HEK293 (cell line): ENCODE measurements around the gene RPS17.

Experiments
- CTCF ChIA-PET: fragments of 350-600 bp; formaldehyde crosslinking; extraction: SDS; loops from one replicate; lab custom pipeline; 2021; ENCODE audit warnings: antibody characterized with exemption; lab: Yijun Ruan, JAX
- POLR2A ChIA-PET: fragments of 300-600 bp; formaldehyde crosslinking; extraction: SDS; loops from one replicate; lab custom pipeline; 2020; ENCODE audit warnings: antibody characterized with exemption, inconsistent platforms; lab: Yijun Ruan, JAX
- H3K27ac ChIP-seq: fragments of 200-500 bp; sonication (Bioruptor generic); 2 replicates; pipeline ENCODE4 v1.5.1; 2014; ENCODE audit warnings: low read depth, low read length, control low read depth, inconsistent platforms; ENCODE audit errors: extremely low read depth
- H3K36me3 ChIP-seq, 2 experiments: fragments of 200-500 bp in 1 of 2; sonication (Bioruptor generic) in 1 of 2; 1 replicate in 1 of 2; 2 replicates in 1 of 2; pipeline ENCODE4 v1.5.1; 2014 to 2017; ENCODE audit warnings: inconsistent platforms in 2 of 2, low read length in 2 of 2; ENCODE audit not compliant: control insufficient read depth in 2 of 2, insufficient read depth in 1 of 2
- H3K4me1 ChIP-seq: fragments of 200-500 bp; sonication (Bioruptor generic); 2 replicates; pipeline ENCODE4 v1.5.1; 2014; ENCODE audit warnings: mild to moderate bottlenecking, low read length, inconsistent platforms; ENCODE audit not compliant: control insufficient read depth, insufficient read depth
- H3K4me3 ChIP-seq: 2 replicates; pipeline ENCODE4 v1.5.1; 2011; ENCODE audit warnings: low read depth, mild to moderate bottlenecking, control low read depth, low read length, moderate library complexity
- H3K9me3 ChIP-seq: fragments of 200-500 bp; sonication (Bioruptor generic); 2 replicates; pipeline ENCODE4 v1.5.1; 2014; ENCODE audit warnings: low read depth, low read length, inconsistent platforms; ENCODE audit not compliant: control insufficient read depth, insufficient read depth
- EGR2 ChIP-seq: fragments of 450-650 bp; formaldehyde crosslinking; IDR thresholded peaks from 2 replicates; pipeline ENCODE4 v1.5.1; 2016; ENCODE audit warnings: low read depth, missing biosample characterization, missing genetic modification characterization
- ZBTB21 ChIP-seq: fragments of 450-650 bp; formaldehyde crosslinking; IDR thresholded peaks from 2 replicates; pipeline ENCODE4 v1.5.1; 2017; ENCODE audit warnings: missing biosample characterization, missing genetic modification characterization
- ZBTB7A ChIP-seq: fragments of 450-650 bp; formaldehyde crosslinking; IDR thresholded peaks from 2 replicates; pipeline ENCODE4 v1.5.1; 2016; ENCODE audit warnings: low read depth, missing biosample characterization, missing genetic modification characterization
- ZFHX2 ChIP-seq: fragments of 450-650 bp; formaldehyde crosslinking; conservative IDR thresholded peaks from 2 replicates; pipeline ENCODE4 v1.5.1; 2016; ENCODE audit warnings: missing biosample characterization, missing genetic modification characterization
- ZNF16 ChIP-seq: fragments of 450-650 bp; formaldehyde crosslinking; IDR thresholded peaks from 2 replicates; pipeline ENCODE4 v1.5.1; 2016; ENCODE audit warnings: low read depth, missing biosample characterization, missing genetic modification characterization
- ZNF202 ChIP-seq: fragments of 450-650 bp; formaldehyde crosslinking; IDR thresholded peaks from 2 replicates; pipeline ENCODE4 v1.5.1; 2016; ENCODE audit warnings: missing biosample characterization, missing genetic modification characterization, borderline replicate concordance
- ZNF221 ChIP-seq: fragments of 450-650 bp; formaldehyde crosslinking; IDR thresholded peaks from 2 replicates; pipeline ENCODE4 v1.5.1; 2017; ENCODE audit warnings: missing biosample characterization, missing genetic modification characterization, borderline replicate concordance
- ZNF341 ChIP-seq: fragments of 450-650 bp; formaldehyde crosslinking; IDR thresholded peaks from 2 replicates; pipeline ENCODE4; 2016; ENCODE audit warnings: low read depth, missing biosample characterization, missing genetic modification characterization
- ZNF350 ChIP-seq: fragments of 450-650 bp; formaldehyde crosslinking; IDR thresholded peaks from 2 replicates; pipeline ENCODE4 v1.5.0; 2017; ENCODE audit warnings: missing biosample characterization, mild to moderate bottlenecking, missing genetic modification characterization
- ZNF555 ChIP-seq: fragments of 450-650 bp; formaldehyde crosslinking; conservative IDR thresholded peaks from 2 replicates; pipeline ENCODE4 v1.5.1; 2017; ENCODE audit warnings: missing biosample characterization, mild to moderate bottlenecking, missing genetic modification characterization, inconsistent platforms
- ZNF596 ChIP-seq: fragments of 450-650 bp; IDR thresholded peaks from 2 replicates; pipeline ENCODE4 v1.5.0; 2018; ENCODE audit warnings: missing biosample characterization, mild to moderate bottlenecking, missing genetic modification characterization, moderate library complexity
- ZNF660 ChIP-seq: fragments of 450-650 bp; IDR thresholded peaks from 2 replicates; pipeline ENCODE4 v1.5.1; 2018; ENCODE audit warnings: missing biosample characterization, mild to moderate bottlenecking, missing genetic modification characterization
- ZNF670 ChIP-seq: fragments of 450-650 bp; formaldehyde crosslinking; IDR thresholded peaks from 2 replicates; pipeline ENCODE4 v1.5.1; 2016; ENCODE audit warnings: missing biosample characterization, missing genetic modification characterization, low read depth
- ZNF692 ChIP-seq: fragments of 450-650 bp; formaldehyde crosslinking; IDR thresholded peaks from 2 replicates; pipeline ENCODE4 v1.5.1; 2016; ENCODE audit warnings: missing biosample characterization, missing genetic modification characterization
- ZNF707 ChIP-seq: fragments of 450-650 bp; formaldehyde crosslinking; IDR thresholded peaks from 2 replicates; pipeline ENCODE4 v1.5.1; 2016; ENCODE audit warnings: missing biosample characterization, missing genetic modification characterization
- ZNF768 ChIP-seq: fragments of 450-650 bp; formaldehyde crosslinking; IDR thresholded peaks from 2 replicates; pipeline ENCODE4 v1.5.1; 2018; ENCODE audit warnings: missing biosample characterization, mild to moderate bottlenecking, missing genetic modification characterization
- TF ChIP-seq, protein P1 (sequence below): fragments of 450-650 bp; formaldehyde crosslinking; IDR thresholded peaks from 2 replicates; pipeline ENCODE4 v1.5.1; 2017; ENCODE audit warnings: missing biosample characterization, missing genetic modification characterization
- TF ChIP-seq, protein P2 (sequence below): fragments of 450-650 bp; formaldehyde crosslinking; IDR thresholded peaks from 2 replicates; pipeline ENCODE4 v1.5.1; 2016; ENCODE audit warnings: missing biosample characterization, missing genetic modification characterization, low read depth
- TF ChIP-seq, protein P3 (sequence below): fragments of 450-650 bp; formaldehyde crosslinking; IDR thresholded peaks from 2 replicates; pipeline ENCODE4 v1.5.1; 2016; ENCODE audit warnings: missing biosample characterization, missing genetic modification characterization
- TF ChIP-seq, protein P4 (sequence below): fragments of 450-650 bp; formaldehyde crosslinking; IDR thresholded peaks from 2 replicates; pipeline ENCODE4 v1.5.1; 2016; ENCODE audit warnings: missing biosample characterization, missing genetic modification characterization

RPS17 gene

GRCh38 chr15:82568986-82569385 lies 28.7 kb upstream of the RPS17 start:
- Histone ChIP-seq H3K9me3 (no peaks in the 10 kb centered on the region), H3K4me1 (peaks cover 5% of the 10 kb centered on the region), H3K27ac (no peak overlapping the region), H3K4me3 (no peak overlapping the region), H3K36me3 (no peaks in the 10 kb centered on the region)
- CTCF ChIA-PET = no interaction called here
- POLR2A ChIA-PET = interaction anchor here (0.5 to 1.0 kb wide), 2 partner anchors 29 to 1569 kb away, joined by 3 read pairs; partner anchors contain the start of gene RPS17
- TF ChIP-seq, protein P1, sequence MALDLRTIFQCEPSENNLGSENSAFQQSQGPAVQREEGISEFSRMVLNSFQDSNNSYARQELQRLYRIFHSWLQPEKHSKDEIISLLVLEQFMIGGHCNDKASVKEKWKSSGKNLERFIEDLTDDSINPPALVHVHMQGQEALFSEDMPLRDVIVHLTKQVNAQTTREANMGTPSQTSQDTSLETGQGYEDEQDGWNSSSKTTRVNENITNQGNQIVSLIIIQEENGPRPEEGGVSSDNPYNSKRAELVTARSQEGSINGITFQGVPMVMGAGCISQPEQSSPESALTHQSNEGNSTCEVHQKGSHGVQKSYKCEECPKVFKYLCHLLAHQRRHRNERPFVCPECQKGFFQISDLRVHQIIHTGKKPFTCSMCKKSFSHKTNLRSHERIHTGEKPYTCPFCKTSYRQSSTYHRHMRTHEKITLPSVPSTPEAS (tag by site-specific recombination) = no peak
- TF ChIP-seq EGR2 (tag by site-specific recombination) (peak; percentile 81), ZFHX2 (tag by site-specific recombination) (peak; percentile 82)

GRCh38 chr15:82567661-82568060 lies 27.4 kb upstream of the RPS17 start:
- ChIA-PET POLR2A (no interaction called here), CTCF (interaction anchor here (1.0 kb wide), 1 partner anchor 37 kb away, joined by 5 read pairs; no protein-coding TSS in a partner anchor)
- Histone ChIP-seq H3K4me1 (peaks cover 5% of the 10 kb centered on the region), H3K9me3 (no peaks in the 10 kb centered on the region), H3K36me3 (no peaks in the 10 kb centered on the region), H3K27ac (no peak overlapping the region), H3K4me3 (no peak overlapping the region)
- TF ChIP-seq ZNF670 (tag by site-specific recombination) = no peak

- H3K36me3 ChIP-seq = no peaks in the 10 kb centered on the region
- no peak overlapping the region for H3K27ac ChIP-seq
- peaks cover 3% of the 10 kb centered on the region; the same call in 1 of the 2 replicates for H3K4me1 ChIP-seq
- no peak overlapping the region for H3K4me3 ChIP-seq
- no peaks in the 10 kb centered on the region for H3K9me3 ChIP-seq
- POLR2A ChIA-PET = no interaction called here
- CTCF ChIA-PET = interaction anchor here (0.9 to 1.0 kb wide), 2 partner anchors 26 to 36 kb away, joined by 3 to 5 read pairs; partner anchors contain the start of gene RPS17
- TF ChIP-seq ZNF692 (tag by site-specific recombination) (peak; percentile 66; the same call in 1 of the 2 replicates), ZNF707 (no peak), ZNF555 (tag by site-specific recombination) (no peak), ZNF16 (tag by site-specific recombination) (no peak), ZNF660 (tag by site-specific recombination) (0 out of 2 replicates have a peak, but pooled peaks have one; percentile 61), ZNF221 (tag by site-specific recombination) (no peak), ZNF202 (tag by site-specific recombination) (no peak), ZNF768 (tag by site-specific recombination) (no peak), ZBTB7A (tag by site-specific recombination) (no peak), ZNF341 (tag by site-specific recombination) (no peak), ZNF596 (no peak), ZNF350 (tag by site-specific recombination) (no peak), ZBTB21 (tag by site-specific recombination) (peak; percentile 40)
- TF ChIP-seq, protein P2, sequence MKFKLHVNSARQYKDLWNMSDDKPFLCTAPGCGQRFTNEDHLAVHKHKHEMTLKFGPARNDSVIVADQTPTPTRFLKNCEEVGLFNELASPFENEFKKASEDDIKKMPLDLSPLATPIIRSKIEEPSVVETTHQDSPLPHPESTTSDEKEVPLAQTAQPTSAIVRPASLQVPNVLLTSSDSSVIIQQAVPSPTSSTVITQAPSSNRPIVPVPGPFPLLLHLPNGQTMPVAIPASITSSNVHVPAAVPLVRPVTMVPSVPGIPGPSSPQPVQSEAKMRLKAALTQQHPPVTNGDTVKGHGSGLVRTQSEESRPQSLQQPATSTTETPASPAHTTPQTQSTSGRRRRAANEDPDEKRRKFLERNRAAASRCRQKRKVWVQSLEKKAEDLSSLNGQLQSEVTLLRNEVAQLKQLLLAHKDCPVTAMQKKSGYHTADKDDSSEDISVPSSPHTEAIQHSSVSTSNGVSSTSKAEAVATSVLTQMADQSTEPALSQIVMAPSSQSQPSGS (tag by site-specific recombination) = 0 out of 2 replicates have a peak, but pooled peaks have one; percentile 19
- TF ChIP-seq, protein P3, sequence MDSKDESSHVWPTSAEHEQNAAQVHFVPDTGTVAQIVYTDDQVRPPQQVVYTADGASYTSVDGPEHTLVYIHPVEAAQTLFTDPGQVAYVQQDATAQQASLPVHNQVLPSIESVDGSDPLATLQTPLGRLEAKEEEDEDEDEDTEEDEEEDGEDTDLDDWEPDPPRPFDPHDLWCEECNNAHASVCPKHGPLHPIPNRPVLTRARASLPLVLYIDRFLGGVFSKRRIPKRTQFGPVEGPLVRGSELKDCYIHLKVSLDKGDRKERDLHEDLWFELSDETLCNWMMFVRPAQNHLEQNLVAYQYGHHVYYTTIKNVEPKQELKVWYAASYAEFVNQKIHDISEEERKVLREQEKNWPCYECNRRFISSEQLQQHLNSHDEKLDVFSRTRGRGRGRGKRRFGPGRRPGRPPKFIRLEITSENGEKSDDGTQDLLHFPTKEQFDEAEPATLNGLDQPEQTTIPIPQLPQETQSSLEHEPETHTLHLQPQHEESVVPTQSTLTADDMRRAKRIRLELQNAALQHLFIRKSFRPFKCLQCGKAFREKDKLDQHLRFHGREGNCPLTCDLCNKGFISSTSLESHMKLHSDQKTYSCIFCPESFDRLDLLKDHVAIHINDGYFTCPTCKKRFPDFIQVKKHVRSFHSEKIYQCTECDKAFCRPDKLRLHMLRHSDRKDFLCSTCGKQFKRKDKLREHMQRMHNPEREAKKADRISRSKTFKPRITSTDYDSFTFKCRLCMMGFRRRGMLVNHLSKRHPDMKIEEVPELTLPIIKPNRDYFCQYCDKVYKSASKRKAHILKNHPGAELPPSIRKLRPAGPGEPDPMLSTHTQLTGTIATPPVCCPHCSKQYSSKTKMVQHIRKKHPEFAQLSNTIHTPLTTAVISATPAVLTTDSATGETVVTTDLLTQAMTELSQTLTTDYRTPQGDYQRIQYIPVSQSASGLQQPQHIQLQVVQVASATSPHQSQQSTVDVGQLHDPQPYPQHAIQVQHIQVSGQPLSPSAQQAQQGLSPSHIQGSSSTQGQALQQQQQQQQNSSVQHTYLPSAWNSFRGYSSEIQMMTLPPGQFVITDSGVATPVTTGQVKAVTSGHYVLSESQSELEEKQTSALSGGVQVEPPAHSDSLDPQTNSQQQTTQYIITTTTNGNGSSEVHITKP = peak; percentile 40
- TF ChIP-seq, protein P4, sequence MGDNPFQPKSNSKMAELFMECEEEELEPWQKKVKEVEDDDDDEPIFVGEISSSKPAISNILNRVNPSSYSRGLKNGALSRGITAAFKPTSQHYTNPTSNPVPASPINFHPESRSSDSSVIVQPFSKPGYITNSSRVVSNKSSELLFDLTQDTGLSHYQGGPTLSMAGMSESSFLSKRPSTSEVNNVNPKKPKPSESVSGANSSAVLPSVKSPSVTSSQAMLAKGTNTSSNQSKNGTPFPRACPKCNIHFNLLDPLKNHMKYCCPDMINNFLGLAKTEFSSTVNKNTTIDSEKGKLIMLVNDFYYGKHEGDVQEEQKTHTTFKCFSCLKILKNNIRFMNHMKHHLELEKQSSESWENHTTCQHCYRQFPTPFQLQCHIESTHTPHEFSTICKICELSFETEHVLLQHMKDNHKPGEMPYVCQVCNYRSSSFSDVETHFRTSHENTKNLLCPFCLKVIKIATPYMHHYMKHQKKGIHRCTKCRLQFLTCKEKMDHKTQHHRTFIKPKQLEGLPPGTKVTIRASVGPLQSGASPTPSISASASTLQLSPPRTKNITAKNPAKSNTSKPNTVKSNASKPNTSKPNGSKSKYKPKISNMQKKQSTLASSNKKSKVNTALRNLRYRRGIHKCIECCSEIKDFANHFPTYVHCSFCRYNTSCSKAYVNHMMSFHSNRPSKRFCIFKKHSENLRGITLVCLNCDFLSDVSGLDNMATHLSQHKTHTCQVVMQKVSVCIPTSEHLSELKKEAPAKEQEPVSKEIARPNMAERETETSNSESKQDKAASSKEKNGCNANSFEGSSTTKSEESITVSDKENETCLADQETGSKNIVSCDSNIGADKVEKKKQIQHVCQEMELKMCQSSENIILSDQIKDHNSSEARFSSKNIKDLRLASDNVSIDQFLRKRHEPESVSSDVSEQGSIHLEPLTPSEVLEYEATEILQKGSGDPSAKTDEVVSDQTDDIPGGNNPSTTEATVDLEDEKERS (tag by site-specific recombination) = no peak
These were observed 26.4 kb upstream of the RPS17 start for GRCh38 chr15:82566690-82567089.
